Central memory CD8-positive, alpha-beta T cell (primary cell): ENCODE measurements around the gene DTX4.

ENCODE experiments used
- ATAC-seq: fragments of 150-1000 bp; cut with Tn5 transposase; replicated peaks from 2 replicates; pipeline ENCODE4 v1.10.0; 2022; ENCODE audit warnings: mild to moderate bottlenecking, moderate FRiP score, moderate number of reproducible peaks; ENCODE audit not compliant: poor library complexity, severe bottlenecking; ENCODE audit errors: extremely low read depth
- DNase-seq, 2 donors: peaks; one replicate each; pipeline ENCODE4 v3.0.0; 2021; ENCODE audit warnings: low spot score in 2 of 2
- H3K27ac Mint-ChIP-seq: one replicate; pipeline ENCODE4 v1.8.0; 2022; ENCODE audit warnings: low read depth, mild to moderate bottlenecking, moderate library complexity, mixed read lengths
- H3K27me3 Mint-ChIP-seq: one replicate; pipeline ENCODE4 v1.8.0; 2022; ENCODE audit warnings: mixed read lengths
- H3K36me3 Mint-ChIP-seq: one replicate; pipeline ENCODE4 v1.8.0; 2022; ENCODE audit warnings: mild to moderate bottlenecking, moderate library complexity, mixed read lengths; ENCODE audit not compliant: insufficient read depth
- H3K4me1 Mint-ChIP-seq: one replicate; pipeline ENCODE4 v1.8.0; 2022; ENCODE audit warnings: mixed read lengths
- H3K4me3 Mint-ChIP-seq: one replicate; pipeline ENCODE4 v1.8.0; 2022; ENCODE audit warnings: mild to moderate bottlenecking, moderate library complexity, mixed read lengths
- H3K9me3 Mint-ChIP-seq: one replicate; pipeline ENCODE4 v1.8.0; 2022; ENCODE audit warnings: mixed read lengths

DTX4 gene

DNA sequence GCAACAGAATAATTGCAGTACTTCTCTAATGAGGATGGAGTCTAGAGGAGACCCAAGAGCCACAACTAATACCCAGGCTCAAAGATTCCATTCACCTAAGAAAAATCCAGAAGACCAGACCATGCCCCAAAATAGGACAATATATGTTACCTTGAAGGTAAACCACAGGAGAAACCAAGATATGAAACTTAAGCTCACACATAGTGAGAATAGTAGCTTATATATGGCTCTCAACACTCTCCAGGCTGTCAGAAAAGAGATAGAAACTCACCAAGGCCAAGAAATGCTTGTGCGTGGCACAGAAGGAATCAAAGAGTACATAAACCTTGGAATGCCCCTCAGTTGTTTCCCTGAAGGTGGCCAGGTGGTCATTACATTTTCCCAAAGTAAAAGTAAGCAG is 20.2 kb upstream of the DTX4 start:
- ATAC-seq = no peak
- Mint-ChIP-seq H3K4me3 (peak overlapping the region; percentile 36), H3K9me3 (no peaks in the 10 kb centered on the region), H3K36me3 (peaks cover 18% of the 10 kb centered on the region), H3K4me1 (peaks cover 19% of the 10 kb centered on the region), H3K27ac (no peak overlapping the region), H3K27me3 (no peaks in the 10 kb centered on the region)
- no peak for DNase-seq

DNA sequence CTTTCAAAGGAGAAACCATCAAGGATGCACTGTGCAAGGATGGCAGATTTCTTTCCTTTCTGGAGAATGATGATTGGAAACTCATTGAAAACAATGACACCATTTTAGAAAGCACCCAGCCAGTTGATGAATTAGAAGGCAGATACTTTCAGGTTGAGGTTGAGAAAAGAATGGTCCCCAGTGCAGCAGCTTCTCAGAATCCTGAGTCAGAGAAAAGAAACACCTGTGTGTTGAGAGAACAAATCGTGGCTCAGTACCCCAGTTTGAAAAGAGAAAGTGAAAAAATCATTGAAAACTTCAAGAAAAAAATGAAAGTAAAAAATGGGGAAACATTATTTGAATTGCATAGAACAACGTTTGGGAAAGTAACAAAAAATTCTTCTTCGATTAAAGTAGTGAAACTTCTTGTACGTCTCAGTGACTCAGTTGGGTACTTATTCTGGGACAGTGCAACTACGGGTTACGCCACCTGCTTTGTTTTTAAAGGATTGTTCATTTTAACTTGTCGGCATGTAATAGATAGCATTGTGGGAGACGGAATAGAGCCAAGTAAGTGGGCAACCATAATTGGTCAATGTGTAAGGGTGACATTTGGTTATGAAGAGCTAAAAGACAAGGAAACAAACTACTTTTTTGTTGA is 19.5 kb upstream of the DTX4 start:
- no peaks in the 10 kb centered on the region for H3K9me3 Mint-ChIP-seq
- ATAC-seq (no peak), DNase-seq (no peak)
- H3K27ac Mint-ChIP-seq = peak overlapping the region; percentile 15
- H3K4me3 Mint-ChIP-seq = peak overlapping the region; percentile 36
- peaks cover 18% of the 10 kb centered on the region for H3K36me3 Mint-ChIP-seq
- peaks cover 12% of the 10 kb centered on the region for H3K4me1 Mint-ChIP-seq
- no peaks in the 10 kb centered on the region for H3K27me3 Mint-ChIP-seq

- no peak for ATAC-seq
- no peak for DNase-seq
- Mint-ChIP-seq H3K27me3 (no peaks in the 10 kb centered on the region), H3K4me1 (no peaks in the 10 kb centered on the region), H3K36me3 (peaks cover 10% of the 10 kb centered on the region), H3K4me3 (no peak overlapping the region), H3K9me3 (no peaks in the 10 kb centered on the region), H3K27ac (no peak overlapping the region)
Measured at GRCh38 chr11:59154610-59155009, 17.3 kb upstream of the DTX4 start.

GRCh38 chr11:59157433-59157832 is 14.5 kb upstream of the DTX4 start:
- Mint-ChIP-seq H3K27me3 (peaks cover 24% of the 10 kb centered on the region), H3K4me1 (no peaks in the 10 kb centered on the region), H3K36me3 (peaks cover 3% of the 10 kb centered on the region), H3K4me3 (no peak overlapping the region), H3K27ac (no peak overlapping the region), H3K9me3 (no peaks in the 10 kb centered on the region)
- ATAC-seq (no peak), DNase-seq (no peak)

DNA sequence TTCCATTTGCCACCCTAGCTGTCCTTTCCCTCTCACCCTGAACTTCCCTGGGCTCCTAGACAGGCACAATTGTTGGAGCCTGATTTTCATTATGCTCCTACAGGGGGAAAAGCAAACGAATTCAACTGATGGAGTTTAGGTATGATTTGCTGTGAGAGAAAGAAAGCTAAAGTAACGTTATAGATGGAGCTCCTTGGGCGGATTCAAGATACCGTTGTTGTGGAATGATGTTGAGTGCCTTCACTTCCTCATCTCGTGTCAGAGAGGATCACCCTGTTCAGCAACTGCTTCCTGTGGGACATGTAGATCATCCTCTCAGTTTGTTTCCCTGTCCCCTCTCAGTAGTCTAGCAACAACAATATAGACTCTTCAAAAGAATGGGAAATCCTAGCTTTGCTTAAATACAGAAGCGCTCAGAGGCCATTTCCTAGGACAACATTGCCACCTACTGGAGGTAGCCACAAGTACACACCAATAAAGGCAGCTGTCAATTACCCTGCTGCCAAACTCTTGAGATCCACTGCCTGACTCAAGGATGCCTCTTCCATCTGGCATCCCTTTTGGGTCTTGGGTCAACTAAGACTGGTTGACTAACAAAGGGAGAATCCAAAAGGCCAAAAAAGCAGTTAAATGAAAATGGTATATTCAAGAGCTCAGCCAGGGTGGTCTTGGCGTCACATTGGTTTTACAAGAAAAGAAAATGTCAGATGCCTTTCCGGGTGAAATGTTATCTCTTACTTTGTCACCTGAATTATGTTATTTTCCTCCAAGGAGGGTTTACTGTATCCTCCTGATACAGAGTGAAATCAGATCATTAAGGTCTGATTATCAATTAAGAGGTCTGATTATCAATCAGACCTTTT is 13.5 kb upstream of the DTX4 start:
- H3K36me3 Mint-ChIP-seq = no peaks in the 10 kb centered on the region
- DNase-seq (peak in 1 of 2 donors; percentile 51), ATAC-seq (peak; percentile 73)
- no peaks in the 10 kb centered on the region for H3K4me1 Mint-ChIP-seq
- no peak overlapping the region for H3K4me3 Mint-ChIP-seq
- H3K27ac Mint-ChIP-seq = no peak overlapping the region
- H3K9me3 Mint-ChIP-seq = no peaks in the 10 kb centered on the region
- peaks cover 34% of the 10 kb centered on the region for H3K27me3 Mint-ChIP-seq

DNA sequence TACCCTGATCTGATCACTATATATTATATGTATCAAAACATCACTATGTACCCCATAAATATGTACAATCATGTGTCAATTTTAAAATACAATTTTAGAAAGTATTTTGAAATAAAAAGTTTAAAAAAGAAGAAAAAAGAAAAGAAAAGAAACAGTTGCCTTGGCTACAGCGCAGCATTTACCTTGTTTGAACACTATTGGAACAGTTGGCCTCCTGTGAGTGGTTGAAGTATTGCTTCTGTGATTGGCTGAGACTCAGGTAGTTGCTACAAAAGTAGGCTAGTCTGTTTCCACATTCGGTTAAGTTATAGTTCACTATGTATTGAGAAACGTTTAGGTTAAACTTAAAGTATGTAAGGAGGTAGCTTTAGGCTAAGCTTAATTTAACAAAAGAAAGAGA is 7.9 kb upstream of the DTX4 start:
- Mint-ChIP-seq H3K4me3 (no peak overlapping the region), H3K9me3 (no peaks in the 10 kb centered on the region), H3K27me3 (peaks cover 62% of the 10 kb centered on the region), H3K36me3 (no peaks in the 10 kb centered on the region), H3K4me1 (no peaks in the 10 kb centered on the region), H3K27ac (no peak overlapping the region)
- no peak for ATAC-seq
- no peak for DNase-seq

- Mint-ChIP-seq H3K9me3 (no peaks in the 10 kb centered on the region), H3K27me3 (peaks cover 8% of the 10 kb centered on the region), H3K36me3 (peaks cover 6% of the 10 kb centered on the region), H3K27ac (peak overlapping the region; percentile 46), H3K4me1 (peaks cover 13% of the 10 kb centered on the region), H3K4me3 (peak overlapping the region; percentile 89)
- peak; percentile 20 for ATAC-seq
- DNase-seq = no peak
Measured at GRCh38 chr11:59172345-59173079, 580 bp downstream of the DTX4 start.

- no peak for ATAC-seq
- no peak for DNase-seq
- H3K27ac Mint-ChIP-seq = peak overlapping the region; percentile 46
- H3K4me1 Mint-ChIP-seq = peaks cover 13% of the 10 kb centered on the region
- H3K9me3 Mint-ChIP-seq = no peaks in the 10 kb centered on the region
- peaks cover 6% of the 10 kb centered on the region for H3K36me3 Mint-ChIP-seq
- H3K4me3 Mint-ChIP-seq = peak overlapping the region; percentile 89
- H3K27me3 Mint-ChIP-seq = peaks cover 8% of the 10 kb centered on the region
Measured at GRCh38 chr11:59173080-59173963, 1.4 kb downstream of the DTX4 start.

GRCh38 chr11:59173964-59174663 is 2.2 kb downstream of the DTX4 start:
- H3K27me3 Mint-ChIP-seq = peaks cover 8% of the 10 kb centered on the region
- H3K27ac Mint-ChIP-seq = no peak overlapping the region
- no peak for ATAC-seq
- H3K9me3 Mint-ChIP-seq = no peaks in the 10 kb centered on the region
- no peak for DNase-seq
- peaks cover 13% of the 10 kb centered on the region for H3K4me1 Mint-ChIP-seq
- H3K4me3 Mint-ChIP-seq = no peak overlapping the region
- peaks cover 6% of the 10 kb centered on the region for H3K36me3 Mint-ChIP-seq

GRCh38 chr11:59174664-59175033 is 2.7 kb downstream of the DTX4 start:
- H3K36me3 Mint-ChIP-seq = peaks cover 6% of the 10 kb centered on the region
- ATAC-seq (no peak), DNase-seq (no peak)
- no peaks in the 10 kb centered on the region for H3K9me3 Mint-ChIP-seq
- H3K27ac Mint-ChIP-seq = no peak overlapping the region
- peaks cover 13% of the 10 kb centered on the region for H3K4me1 Mint-ChIP-seq
- peaks cover 8% of the 10 kb centered on the region for H3K27me3 Mint-ChIP-seq
- H3K4me3 Mint-ChIP-seq = no peak overlapping the region

DNA sequence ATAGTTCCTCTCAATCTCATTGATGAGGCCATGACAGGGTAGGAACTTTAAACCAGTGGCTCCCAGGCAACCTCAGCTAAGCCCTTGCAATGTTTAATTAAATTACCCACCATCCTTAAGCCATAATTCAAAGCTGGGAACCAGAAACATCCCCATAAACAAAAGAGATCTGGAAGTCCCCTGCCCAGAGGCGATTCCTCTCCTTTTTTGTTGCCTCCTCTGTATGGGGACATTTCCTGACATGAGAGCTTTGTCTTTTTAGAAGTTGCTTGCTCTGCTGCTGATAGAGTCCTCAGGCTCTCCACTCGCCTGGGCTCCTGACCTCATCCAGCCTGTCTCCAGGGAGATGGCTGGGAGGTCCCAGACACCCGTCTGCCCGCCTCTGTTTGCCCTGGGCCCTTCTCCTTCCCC is 3.2 kb downstream of the DTX4 start:
- H3K27ac Mint-ChIP-seq = no peak overlapping the region
- no peak overlapping the region for H3K4me3 Mint-ChIP-seq
- no peak for ATAC-seq

More for the DNA sequence above, 3.2 kb downstream of the DTX4 start:
- peaks cover 6% of the 10 kb centered on the region for H3K36me3 Mint-ChIP-seq
- no peaks in the 10 kb centered on the region for H3K9me3 Mint-ChIP-seq
- no peak for DNase-seq
- H3K4me1 Mint-ChIP-seq = peaks cover 13% of the 10 kb centered on the region
- H3K27me3 Mint-ChIP-seq = peaks cover 8% of the 10 kb centered on the region
